H9 (cell line): ENCODE results near the gene KCTD17. TPM values are rescaled to one million over a fixed set of nuclear protein-coding genes. Genes with fewer than 3 reads are reported as not detected.

ENCODE experiments used
- DNase-seq: peaks from one replicate; pipeline ENCODE4 v3.0.0-alpha.2; 2017
- H2AFZ ChIP-seq: one replicate; pipeline ENCODE4 v1.6.1; 2013; ENCODE audit warnings: mild to moderate bottlenecking, low read length, control low read depth, moderate library complexity
- H2AK5ac ChIP-seq: 2 replicates; pipeline ENCODE4 v1.6.1; 2013; ENCODE audit warnings: low read length, control low read depth, mixed read lengths; ENCODE audit not compliant: insufficient read length
- H2BK120ac ChIP-seq: one replicate; pipeline ENCODE4 v1.6.1; 2013; ENCODE audit warnings: low read depth, mild to moderate bottlenecking, low read length, control low read depth, inconsistent platforms; ENCODE audit not compliant: poor library complexity, severe bottlenecking
- H2BK12ac ChIP-seq: 2 replicates; pipeline ENCODE4 v1.6.1; 2013; ENCODE audit warnings: low read length, control low read depth, mixed read lengths, low read depth; ENCODE audit not compliant: insufficient read length
- H2BK15ac ChIP-seq: 2 replicates; pipeline ENCODE4 v1.6.1; 2013; ENCODE audit warnings: low read depth, low read length, control low read depth
- H2BK20ac ChIP-seq: one replicate; pipeline ENCODE4 v1.6.1; 2013; ENCODE audit warnings: low read depth, mild to moderate bottlenecking, low read length, control low read depth, inconsistent platforms; ENCODE audit not compliant: poor library complexity, severe bottlenecking
- H2BK5ac ChIP-seq: 2 replicates; pipeline ENCODE4 v1.6.1; 2013; ENCODE audit warnings: low read length, control low read depth, mixed read lengths; ENCODE audit not compliant: insufficient read length
- H3K14ac ChIP-seq: 2 replicates; pipeline ENCODE4 v1.6.1; 2013; ENCODE audit warnings: low read length, control low read depth; ENCODE audit not compliant: insufficient read depth
- H3K18ac ChIP-seq: 2 replicates; pipeline ENCODE4 v1.6.1; 2013; ENCODE audit warnings: low read depth, mild to moderate bottlenecking, mixed read lengths, low read length, control low read depth; ENCODE audit not compliant: insufficient read length
- H3K23ac ChIP-seq: 2 replicates; pipeline ENCODE4 v1.6.1; 2013; ENCODE audit warnings: low read length, control low read depth, mixed read lengths, low read depth; ENCODE audit not compliant: insufficient read length
- H3K23me2 ChIP-seq: 2 replicates; pipeline ENCODE4 v1.6.1; 2013; ENCODE audit warnings: low read depth, mild to moderate bottlenecking, mixed read lengths, low read length, control low read depth; ENCODE audit not compliant: insufficient read length, poor library complexity, severe bottlenecking
- H3K27ac ChIP-seq: 2 replicates; pipeline ENCODE4 v1.5.1; 2013; ENCODE audit warnings: low read length, control low read depth, mixed read lengths, low read depth; ENCODE audit not compliant: insufficient read length
- H3K27me3 ChIP-seq: 2 replicates; pipeline ENCODE4 v1.6.1; 2013; ENCODE audit warnings: low read length, control low read depth, inconsistent platforms; ENCODE audit not compliant: insufficient read depth
- H3K4ac ChIP-seq: 2 replicates; pipeline ENCODE4 v1.6.1; 2013; ENCODE audit warnings: low read depth, mild to moderate bottlenecking, control low read depth, inconsistent platforms, low read length, moderate library complexity
- H3K4me1 ChIP-seq: 2 replicates; pipeline ENCODE4 v1.6.1; 2013; ENCODE audit warnings: low read length, control low read depth, inconsistent platforms; ENCODE audit not compliant: insufficient read depth
- H3K4me2 ChIP-seq: 2 replicates; pipeline ENCODE4 v1.6.1; 2013; ENCODE audit warnings: low read length, control low read depth, mixed read lengths; ENCODE audit not compliant: insufficient read length, insufficient read depth
- H3K56ac ChIP-seq: 2 replicates; pipeline ENCODE4 v1.6.1; 2013; ENCODE audit warnings: low read depth, mild to moderate bottlenecking, mixed read lengths, low read length, control low read depth; ENCODE audit not compliant: insufficient read length
- H3K79me1 ChIP-seq: 2 replicates; pipeline ENCODE4 v1.6.1; 2013; ENCODE audit warnings: low read depth, mild to moderate bottlenecking, moderate library complexity, low read length, control low read depth, inconsistent platforms; ENCODE audit not compliant: insufficient read depth, poor library complexity, severe bottlenecking
- H3K79me2 ChIP-seq: 2 replicates; pipeline ENCODE4 v1.6.1; 2013; ENCODE audit warnings: low read length, control low read depth, inconsistent platforms; ENCODE audit not compliant: insufficient read depth
- H3K9ac ChIP-seq: 2 replicates; pipeline ENCODE4 v1.6.1; 2013; ENCODE audit warnings: low read length, control low read depth, mixed read lengths; ENCODE audit not compliant: insufficient read length; ENCODE audit errors: extremely low read depth
- H3K9me3 ChIP-seq: one replicate; pipeline ENCODE4 v1.6.1; 2013; ENCODE audit warnings: low read depth, low read length, inconsistent platforms; ENCODE audit not compliant: control insufficient read depth
- H3T11ph ChIP-seq: one replicate; pipeline ENCODE4 v1.6.1; 2013; ENCODE audit warnings: mild to moderate bottlenecking, low read length, control low read depth, inconsistent platforms
- H4K20me1 ChIP-seq: one replicate; pipeline ENCODE4 v1.6.1; 2013; ENCODE audit not compliant: control insufficient read depth, insufficient read length, insufficient read depth
- H4K5ac ChIP-seq: 2 replicates; pipeline ENCODE4 v1.6.1; 2013; ENCODE audit warnings: low read depth, mild to moderate bottlenecking, mixed read lengths, low read length, control low read depth; ENCODE audit not compliant: insufficient read length
- H4K8ac ChIP-seq: replicated peaks from 2 replicates; pipeline ENCODE4 v1.6.1; 2013; ENCODE audit warnings: low read length, control low read depth, mixed read lengths, low read depth; ENCODE audit not compliant: insufficient read length
- H4K91ac ChIP-seq: 2 replicates; pipeline ENCODE4 v1.6.1; 2013; ENCODE audit warnings: low read depth, mild to moderate bottlenecking, moderate library complexity, mixed read lengths, low read length, control low read depth; ENCODE audit not compliant: insufficient read length
- H3K27ac Mint-ChIP-seq, 3 experiments: 2 replicates in 2 of 3; 3 replicates in 1 of 3; pipeline ENCODE4 v1.8.0; 2020 to 2021; ENCODE audit warnings: mixed read lengths in 3 of 3, mild to moderate bottlenecking in 1 of 3, moderate library complexity in 1 of 3
- H3K27me3 Mint-ChIP-seq: 2 replicates; pipeline ENCODE4 v1.8.0; 2021; ENCODE audit warnings: low read depth, mild to moderate bottlenecking, moderate library complexity, mixed read lengths
- H3K36me3 Mint-ChIP-seq, 3 experiments: 2 replicates in 2 of 3; 3 replicates in 1 of 3; pipeline ENCODE4 v1.8.0; 2020 to 2021; ENCODE audit warnings: low read depth in 3 of 3, mixed read lengths in 3 of 3; ENCODE audit not compliant: insufficient read depth in 1 of 3
- H3K4me1 Mint-ChIP-seq, 2 experiments: 2 replicates each; pipeline ENCODE4 v1.8.0; 2020; ENCODE audit warnings: mixed read lengths in 2 of 2
- H3K4me3 Mint-ChIP-seq, 2 experiments: 2 replicates in 1 of 2; 3 replicates in 1 of 2; pipeline ENCODE4 v1.8.0; 2020 to 2021; ENCODE audit warnings: mild to moderate bottlenecking in 2 of 2, mixed read lengths in 2 of 2, moderate library complexity in 1 of 2
- H3K9me3 Mint-ChIP-seq, 2 experiments: 2 replicates in 1 of 2; 3 replicates in 1 of 2; pipeline ENCODE4 v1.8.0; 2020; ENCODE audit warnings: mild to moderate bottlenecking in 2 of 2, mixed read lengths in 2 of 2, moderate library complexity in 1 of 2
- WGBS: extraction: QIAGEN DNeasy Blood & Tissue Kit; methylation state at CpG from one replicate; pipeline ENCODE4 v1.1.7; 2013; ENCODE audit warnings: missing lambda C conversion rate, low lambda C conversion rate, mixed read lengths; ENCODE audit not compliant: insufficient read length; ENCODE audit errors: extremely low coverage; 5-methylcytosine and 5-hydroxymethylcytosine counted together
- total RNA-seq: library from RNA; stranded (reverse); gene quantifications from 2 replicates; pipeline ENCODE4 v1.2.1, GENCODE V29; 2021
- TF ChIP-seq, protein P1 (sequence below): fragments of 200-600 bp; sonication (generic); conservative IDR thresholded peaks from 3 replicates; pipeline ENCODE4 v1.8.0; 2021; ENCODE audit warnings: antibody characterized with exemption, mild to moderate bottlenecking

KCTD17 gene
- total RNA-seq, 1 experiment from 2014 or later: 34.1 TPM

DNA sequence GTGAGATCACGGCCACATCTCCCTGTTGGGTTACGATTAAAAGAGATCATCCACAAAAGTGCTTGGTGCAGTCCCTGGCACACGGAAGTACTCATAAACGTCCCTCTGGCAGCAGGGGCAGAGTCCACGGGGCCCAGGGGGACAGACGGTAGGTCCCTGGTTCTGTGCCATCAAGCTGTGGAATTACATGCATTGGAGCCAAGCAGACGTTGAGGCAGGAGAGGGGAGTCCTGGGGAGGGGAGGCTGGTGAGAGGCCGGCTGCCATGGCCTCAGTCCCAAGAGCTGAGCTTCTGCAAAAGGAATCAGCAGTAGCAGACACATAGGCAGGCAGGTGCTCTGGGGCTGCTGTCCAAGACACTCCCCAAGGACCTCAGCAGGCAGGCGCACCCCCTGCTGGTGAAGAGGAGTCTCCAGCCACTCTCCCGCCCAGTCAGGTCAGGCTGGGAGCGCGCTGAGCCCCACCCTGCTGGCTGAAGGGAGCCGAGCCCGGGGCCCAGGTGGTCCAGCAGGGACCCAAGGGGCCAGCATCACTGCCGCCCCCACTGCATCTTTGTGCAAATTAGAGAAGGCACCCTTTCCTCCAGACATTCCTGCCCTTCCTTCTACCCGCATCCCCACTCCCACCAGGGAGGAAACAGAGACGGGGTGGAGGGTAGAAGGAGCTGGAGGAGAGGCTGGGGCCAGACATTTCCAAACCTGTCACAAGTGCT is 7.6 kb upstream of the KCTD17 start:
- Histone ChIP-seq H3K18ac (no peak overlapping the region), H3K4me1 (no peaks in the 10 kb centered on the region; the same call in 1 of the 2 replicates), H2AFZ (no peak overlapping the region), H3K79me2 (no peaks in the 10 kb centered on the region), H3K9ac (no peak overlapping the region), H3K23me2 (no peaks in the 10 kb centered on the region), H2AK5ac (no peak overlapping the region), H2BK5ac (no peak overlapping the region), H4K20me1 (no peaks in the 10 kb centered on the region), H3K27me3 (no peaks in the 10 kb centered on the region; the same call in 1 of the 2 replicates), H3K79me1 (no peaks in the 10 kb centered on the region), H3T11ph (no peak overlapping the region), H3K9me3 (no peaks in the 10 kb centered on the region), H4K5ac (no peak overlapping the region), H3K4ac (no peak overlapping the region), H3K23ac (no peak overlapping the region), H3K4me2 (no peak overlapping the region), H2BK20ac (no peak overlapping the region), H3K27ac (no peak overlapping the region), H2BK12ac (no peak overlapping the region), H2BK120ac (no peak overlapping the region), H3K14ac (no peak overlapping the region), H2BK15ac (no peak overlapping the region), H4K8ac (no peak overlapping the region), H3K56ac (no peak overlapping the region), H4K91ac (no peak overlapping the region)
- H3K27me3 Mint-ChIP-seq: peaks cover 21% of the 10 kb centered on the region
- peaks cover 12 to 18% of the 10 kb centered on the region in 2 experiments for H3K4me1 Mint-ChIP-seq
- H3K9me3 Mint-ChIP-seq: no peaks in the 10 kb centered on the region
- no peak overlapping the region; a peak in 1 of 7 replicates for H3K27ac Mint-ChIP-seq
- no CpG with 5 or more reads among the region's 17 CpGs for WGBS
- peak; percentile 70 for DNase-seq
- no peaks in the 10 kb centered on the region for H3K36me3 Mint-ChIP-seq
- TF ChIP-seq, protein P1, sequence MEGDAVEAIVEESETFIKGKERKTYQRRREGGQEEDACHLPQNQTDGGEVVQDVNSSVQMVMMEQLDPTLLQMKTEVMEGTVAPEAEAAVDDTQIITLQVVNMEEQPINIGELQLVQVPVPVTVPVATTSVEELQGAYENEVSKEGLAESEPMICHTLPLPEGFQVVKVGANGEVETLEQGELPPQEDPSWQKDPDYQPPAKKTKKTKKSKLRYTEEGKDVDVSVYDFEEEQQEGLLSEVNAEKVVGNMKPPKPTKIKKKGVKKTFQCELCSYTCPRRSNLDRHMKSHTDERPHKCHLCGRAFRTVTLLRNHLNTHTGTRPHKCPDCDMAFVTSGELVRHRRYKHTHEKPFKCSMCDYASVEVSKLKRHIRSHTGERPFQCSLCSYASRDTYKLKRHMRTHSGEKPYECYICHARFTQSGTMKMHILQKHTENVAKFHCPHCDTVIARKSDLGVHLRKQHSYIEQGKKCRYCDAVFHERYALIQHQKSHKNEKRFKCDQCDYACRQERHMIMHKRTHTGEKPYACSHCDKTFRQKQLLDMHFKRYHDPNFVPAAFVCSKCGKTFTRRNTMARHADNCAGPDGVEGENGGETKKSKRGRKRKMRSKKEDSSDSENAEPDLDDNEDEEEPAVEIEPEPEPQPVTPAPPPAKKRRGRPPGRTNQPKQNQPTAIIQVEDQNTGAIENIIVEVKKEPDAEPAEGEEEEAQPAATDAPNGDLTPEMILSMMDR: peak; percentile 48
- H3K4me3 Mint-ChIP-seq: no peak overlapping the region
